ENCODE measurements around the gene ELFN1.

ELFN1 gene

DNA sequence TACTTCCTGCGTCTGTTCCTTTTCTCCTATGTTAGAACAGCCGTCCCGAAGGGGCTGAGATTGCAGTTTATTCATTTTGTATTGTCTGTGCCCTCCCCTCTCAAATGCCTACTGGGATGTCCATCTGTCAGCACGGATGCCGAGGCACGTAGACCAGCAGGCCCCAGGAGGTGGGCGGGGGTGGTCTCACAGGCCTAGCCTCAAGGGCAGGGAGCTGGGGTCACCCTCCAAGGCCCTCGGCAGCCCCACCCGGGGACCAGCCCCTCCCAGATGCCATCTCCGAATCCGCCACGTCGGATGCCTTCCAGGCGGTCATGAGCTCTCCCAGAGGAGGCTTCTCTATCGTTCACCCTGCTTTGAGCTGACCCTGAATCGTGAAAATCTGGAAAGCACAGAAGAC lies 59.7 kb downstream of the ELFN1 start:
- no peak for DNase-seq

DNA sequence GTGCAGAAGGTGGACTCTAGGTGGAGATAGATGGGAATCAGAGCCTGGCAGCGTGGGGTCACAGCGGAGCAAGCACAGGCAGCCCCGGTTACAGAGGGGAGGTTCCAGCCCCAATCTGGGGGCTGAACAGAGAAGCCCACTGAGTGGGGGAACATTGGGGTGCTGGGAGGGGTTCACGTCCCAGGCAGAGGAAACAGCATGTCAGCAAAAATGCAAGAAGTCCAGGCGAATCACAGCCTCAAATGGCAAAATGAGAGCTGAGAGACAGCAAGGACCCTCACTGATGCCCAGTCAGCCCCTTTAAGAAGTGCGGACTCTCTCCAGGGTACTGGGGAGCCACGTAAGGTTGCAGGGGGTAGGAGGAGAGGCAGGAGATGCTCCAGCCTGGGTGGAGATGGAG lies 62.0 kb downstream of the ELFN1 start:
- DNase-seq, result no peak

DNA sequence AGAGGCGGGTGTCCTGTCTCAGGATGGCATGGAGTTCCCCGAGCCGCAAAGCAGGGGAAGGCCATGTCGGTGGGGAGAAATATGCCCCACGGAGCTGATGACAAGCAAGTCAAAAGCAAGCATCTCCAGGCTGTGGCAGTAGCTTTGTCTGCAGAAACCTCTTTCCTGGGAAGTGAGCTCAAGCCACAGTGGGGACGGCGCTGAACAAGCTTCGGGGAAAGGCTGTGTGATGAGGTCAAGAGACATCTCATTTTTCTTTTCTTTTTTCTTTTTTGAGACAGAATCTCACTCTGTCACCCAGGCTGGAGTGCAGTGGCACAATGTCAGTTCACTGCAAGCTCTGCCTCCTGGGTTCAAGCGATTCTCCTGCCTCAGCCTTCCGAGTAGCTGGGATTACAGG lies 62.6 kb downstream of the ELFN1 start:
- no peak for DNase-seq

DNA sequence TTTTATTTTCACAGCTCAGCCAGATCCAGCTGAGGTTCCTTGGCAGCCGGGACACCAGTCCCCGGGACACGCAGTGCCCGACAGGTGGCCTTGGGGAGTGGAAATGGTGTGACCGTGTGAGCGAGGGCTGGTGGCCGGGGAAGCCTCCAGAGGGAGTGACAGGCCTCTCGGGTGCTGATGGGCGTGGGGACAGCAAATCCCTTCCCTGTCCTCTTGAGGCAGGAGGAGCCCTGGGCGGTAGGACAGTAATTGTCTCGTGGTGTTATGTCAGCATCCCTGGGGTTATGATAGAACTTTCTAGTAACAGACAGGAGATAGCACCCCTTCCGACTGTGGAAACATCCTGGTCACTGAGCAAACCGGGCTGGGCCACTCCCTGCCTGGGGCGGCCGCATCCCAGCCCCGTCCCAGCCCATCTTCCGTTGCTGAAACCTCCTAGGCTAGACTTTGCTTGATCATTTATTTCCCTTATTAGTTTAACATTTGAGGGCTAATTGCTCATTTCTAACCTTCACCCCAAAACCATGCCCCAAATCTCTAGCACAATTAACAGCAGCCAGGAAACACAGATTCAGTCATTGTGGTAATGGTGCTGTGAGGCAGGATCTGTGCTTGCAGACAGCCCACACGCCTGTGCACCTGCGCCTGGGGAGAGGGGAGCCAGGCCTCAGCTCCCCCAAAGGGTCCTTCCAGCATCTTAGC lies 63.3 kb downstream of the ELFN1 start:
- no peak for DNase-seq

DNA sequence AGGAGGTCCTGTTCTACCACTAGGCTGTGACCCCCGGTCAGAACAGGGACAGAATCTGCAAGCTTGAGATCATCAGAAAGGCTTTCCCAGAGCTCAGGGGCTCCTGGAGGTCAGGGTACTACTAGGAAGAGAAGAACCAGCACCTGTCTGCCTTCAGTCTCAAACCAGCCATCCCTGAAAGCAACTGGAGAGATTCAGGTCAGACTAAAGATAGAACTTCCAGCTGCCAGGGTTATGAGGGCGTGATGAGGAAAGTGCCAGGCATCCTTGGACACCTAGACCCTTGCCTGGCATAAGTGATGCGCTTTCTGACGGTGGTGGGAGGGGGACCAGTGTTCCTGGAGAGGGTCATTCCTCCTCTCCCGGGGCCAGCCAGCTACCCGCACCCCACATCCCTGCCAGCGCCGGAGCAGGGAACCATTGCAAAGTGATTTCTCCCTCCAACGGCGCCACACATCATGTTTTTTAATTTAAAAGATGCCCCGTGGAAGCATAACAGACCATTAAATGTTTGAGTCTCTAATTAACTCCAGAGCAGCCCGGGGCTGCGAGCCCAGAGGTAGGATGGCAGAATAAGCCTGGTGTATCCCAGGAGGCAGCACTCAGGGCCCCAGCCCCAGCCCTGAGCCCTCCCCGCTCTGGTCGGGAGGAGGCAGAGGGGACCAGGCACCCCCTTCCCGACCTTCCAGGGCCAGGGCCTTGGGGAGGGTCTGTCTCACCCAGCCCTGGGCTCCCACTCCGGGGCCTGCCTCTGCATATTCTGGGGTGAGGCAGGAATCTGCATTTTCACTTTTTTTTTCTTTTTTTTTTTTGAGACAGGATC lies 64.0 kb downstream of the ELFN1 start:
- DNase-seq, result no peak

DNA sequence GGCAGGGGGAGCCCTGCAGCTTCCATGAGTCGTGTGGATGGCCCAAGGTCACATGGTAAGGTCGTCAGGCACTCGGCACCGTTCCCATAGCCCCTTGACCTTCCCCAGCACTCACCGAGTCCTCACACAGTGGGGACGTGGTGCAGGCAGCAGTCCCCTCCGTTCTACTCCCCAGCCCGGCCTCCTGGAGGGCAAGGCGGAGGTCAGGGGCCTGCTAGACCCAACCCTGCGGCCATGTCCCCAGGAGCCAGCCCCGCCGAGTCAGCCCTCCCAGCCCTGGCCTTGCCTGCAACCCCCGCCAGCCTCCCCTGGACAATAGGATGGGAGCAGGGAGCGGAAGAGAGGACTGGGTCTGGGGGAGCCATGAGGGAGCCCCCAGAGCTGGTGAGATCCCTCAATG lies 65.2 kb downstream of the ELFN1 start:
- no peak for DNase-seq

DNA sequence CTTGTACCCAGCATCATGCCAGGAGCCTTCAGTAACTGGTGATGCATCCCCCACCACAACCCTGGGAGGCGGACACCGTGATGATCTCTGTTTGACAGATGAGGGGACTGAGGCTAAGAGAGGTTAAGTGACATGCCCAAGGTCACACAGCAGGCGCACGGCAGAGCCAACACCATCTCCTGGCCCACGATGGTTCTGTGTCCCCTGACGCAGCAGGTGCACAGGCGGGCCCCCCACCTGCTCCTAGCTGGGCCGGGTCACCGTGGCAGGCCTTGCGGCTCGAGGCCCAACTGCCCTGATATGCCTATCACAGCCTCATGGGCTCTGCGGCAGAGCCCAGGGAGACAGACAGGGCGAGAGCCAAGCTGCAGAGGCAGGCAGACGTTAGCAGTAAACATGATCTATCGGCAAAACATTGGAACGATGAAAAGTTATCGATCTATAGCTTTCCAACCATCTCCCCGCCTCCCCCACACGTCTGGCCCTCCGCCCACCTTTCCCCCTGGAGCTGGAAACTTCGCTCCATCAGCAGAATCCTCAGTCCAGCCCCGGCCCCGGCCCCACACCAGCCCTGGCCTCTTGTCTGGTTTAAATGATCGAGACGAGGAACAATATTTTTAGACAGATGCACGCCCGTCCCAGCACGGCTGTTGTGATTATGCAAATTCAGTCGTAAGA lies 65.9 kb downstream of the ELFN1 start:
- DNase-seq, result no peak

DNA sequence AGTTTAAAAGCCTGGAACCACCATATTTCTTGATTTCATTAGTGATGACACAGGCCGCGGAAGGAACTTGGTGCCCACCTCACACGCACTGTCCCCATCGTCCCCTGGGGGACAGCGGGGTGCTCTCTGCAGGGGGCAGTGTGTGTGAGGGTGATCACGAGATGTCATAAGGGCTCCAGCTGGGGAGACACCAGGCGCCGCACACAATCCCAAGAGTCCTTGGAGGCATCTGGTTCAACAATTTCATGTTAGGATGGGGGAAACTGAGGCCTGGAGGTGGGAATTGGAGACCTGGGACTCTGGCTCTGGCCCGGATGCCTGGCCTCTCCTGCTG lies 66.4 kb downstream of the ELFN1 start:
- DNase-seq, result no peak

DNA sequence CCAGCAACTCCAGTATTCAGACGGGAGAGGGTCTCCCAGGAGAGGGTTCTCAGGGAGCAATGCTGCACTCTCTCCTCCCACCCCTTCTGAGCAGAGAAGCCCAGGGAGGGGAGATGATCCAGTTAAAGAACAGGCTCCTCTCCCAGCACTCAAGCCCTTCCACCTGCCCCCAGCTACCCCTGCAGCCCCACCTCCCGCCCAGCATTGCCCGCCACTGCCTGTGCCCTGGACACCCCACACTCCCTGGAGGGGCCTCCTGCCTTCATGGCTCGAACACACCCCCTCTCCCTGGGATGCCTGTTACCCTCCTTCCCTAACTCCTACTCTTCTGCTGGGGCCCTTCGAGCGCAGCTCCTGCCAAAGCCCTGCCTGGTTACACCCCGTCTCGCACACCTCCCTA lies 66.8 kb downstream of the ELFN1 start:
- no peak for DNase-seq

DNA sequence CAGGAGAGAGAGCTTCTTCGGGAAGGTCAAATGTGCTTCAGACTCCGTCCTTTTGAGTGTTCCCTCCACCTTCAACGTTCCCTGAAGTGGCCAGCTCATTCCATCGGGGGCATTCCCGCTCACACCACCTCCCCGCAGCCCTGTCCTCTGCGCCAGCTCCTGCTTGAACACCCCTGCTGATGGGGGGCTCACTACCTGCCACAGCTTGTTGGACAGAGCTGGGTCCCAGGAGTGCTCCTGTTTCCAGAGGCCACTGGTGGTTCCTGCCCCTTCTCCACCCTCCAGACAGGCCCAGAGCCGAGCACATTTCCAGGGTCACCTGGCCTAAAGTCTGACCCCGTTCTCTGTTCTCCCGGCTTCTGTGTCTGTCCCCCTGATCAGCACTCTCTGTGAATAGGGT lies 67.4 kb downstream of the ELFN1 start:
- no peak for DNase-seq

DNA sequence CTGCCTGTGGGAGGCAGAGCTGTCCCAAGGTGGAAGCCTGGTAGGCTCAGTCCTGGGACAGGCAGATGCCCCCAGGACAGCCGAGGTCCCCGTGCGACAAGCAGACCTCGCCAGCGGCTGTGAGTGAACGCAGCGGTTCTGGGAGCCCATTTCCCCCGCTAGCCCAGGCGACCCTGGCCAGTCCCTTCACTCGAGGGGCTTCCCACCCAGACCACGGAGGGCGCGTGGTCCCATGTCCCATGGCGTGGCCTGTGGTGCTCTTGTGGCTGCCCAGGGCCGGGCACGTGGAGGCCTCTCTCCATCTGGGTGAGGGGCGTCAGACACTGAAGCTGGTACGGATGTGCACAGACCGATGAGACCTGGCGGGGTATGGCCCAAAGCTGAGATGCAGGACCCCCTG lies 67.9 kb downstream of the ELFN1 start:
- no peak for DNase-seq

DNA sequence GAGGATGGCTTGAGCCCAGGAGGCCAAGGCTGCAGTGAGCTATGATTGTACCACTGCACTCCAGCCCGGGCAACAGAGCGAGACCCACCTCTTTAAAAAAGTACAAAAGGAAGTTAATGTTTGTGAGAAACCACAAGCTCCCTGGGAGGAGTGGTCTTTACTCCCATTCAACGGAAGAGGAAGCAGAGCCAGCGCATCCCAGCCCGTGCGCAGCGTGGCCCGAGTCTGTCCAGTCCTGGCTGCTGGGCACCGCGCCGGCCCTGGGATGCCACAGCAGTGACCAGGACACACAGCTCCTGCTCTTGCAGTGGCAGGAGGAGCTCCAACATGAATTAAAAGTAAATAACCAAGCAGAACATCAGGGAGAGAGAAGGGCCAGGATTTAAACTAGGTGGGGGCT lies 68.4 kb downstream of the ELFN1 start:
- DNase-seq, result no peak

DNA sequence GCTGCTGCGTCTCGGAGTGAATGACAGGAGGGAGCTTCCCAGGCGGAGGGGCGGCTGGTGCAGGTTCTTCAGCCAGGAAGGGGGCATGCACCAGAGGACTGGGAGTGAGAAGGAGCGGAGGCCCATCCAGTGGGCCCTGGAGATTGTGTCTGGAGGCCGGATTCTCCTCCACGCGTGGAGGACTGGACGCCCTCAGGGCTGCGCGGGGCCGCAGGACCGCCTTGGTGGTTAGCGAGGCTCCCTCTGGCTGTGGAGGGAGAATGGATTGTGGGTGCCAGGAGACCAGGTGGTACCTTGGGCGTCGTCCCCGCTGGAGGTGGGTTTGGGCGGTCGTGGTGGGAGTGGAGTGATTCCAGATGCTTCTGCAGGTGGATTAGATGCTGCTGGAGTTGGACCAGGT lies 68.9 kb downstream of the ELFN1 start:
- DNase-seq, result no peak

DNA sequence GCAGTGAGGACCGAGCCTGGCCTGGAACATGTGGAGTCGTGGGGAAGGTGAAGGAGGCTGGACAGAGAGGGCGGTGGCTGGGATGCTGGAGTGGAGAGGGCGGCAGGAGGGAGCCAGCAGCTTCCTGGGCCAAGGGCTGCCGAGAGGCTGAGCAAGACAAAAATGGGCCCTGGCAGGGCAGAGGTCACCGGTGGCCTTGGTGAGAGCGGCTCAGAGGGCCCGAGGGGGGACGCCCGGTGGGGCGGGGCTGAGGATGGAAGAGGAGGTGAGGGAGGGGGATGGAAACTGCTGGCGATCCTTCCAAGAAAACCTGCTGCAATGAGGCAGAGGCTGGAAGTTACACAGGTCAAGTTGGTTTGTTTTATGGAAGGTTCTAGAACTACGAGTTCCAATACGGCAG lies 69.5 kb downstream of the ELFN1 start:
- DNase-seq, result no peak

DNA sequence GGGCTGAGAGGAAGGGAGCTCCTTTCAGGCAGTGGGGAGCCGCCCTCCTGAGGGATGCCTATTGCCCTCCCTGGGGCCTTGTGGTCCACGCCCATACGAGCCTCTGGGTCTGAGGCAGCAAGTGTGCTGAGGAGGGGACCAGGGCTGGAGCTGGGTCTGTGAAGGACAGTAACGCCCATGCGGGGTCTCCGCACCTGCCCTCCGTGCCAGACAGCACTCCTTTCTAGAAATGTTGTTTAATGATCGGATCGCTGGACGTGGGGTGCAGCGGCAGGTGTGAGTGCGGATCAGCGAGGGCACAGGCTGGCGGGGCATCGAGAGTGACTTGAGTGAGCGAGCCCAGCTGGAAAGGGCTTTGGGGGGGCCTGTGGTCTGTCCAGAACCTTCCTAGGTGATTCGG lies 70.1 kb downstream of the ELFN1 start:
- no peak for DNase-seq

DNA sequence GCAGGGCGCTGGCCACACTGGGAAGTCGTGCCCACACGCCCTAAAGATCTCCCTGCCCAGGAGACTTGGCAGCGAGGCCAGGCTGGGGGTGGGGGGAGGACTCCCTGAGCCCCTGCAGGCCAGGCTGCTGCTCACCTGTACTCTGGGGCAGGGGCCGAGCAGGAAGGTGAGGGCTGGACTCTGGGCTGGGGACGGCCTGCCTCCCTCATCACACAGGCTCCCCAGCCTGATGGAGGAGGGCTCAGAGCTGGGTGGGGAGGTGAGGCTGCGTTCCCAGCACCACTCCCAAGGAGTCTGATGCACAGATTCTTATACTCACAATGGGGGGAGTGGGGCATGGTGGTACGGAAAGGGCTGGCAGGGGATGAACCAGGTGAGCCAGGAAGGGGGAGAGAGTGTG lies 71.2 kb downstream of the ELFN1 start:
- DNase-seq, result no peak

DNA sequence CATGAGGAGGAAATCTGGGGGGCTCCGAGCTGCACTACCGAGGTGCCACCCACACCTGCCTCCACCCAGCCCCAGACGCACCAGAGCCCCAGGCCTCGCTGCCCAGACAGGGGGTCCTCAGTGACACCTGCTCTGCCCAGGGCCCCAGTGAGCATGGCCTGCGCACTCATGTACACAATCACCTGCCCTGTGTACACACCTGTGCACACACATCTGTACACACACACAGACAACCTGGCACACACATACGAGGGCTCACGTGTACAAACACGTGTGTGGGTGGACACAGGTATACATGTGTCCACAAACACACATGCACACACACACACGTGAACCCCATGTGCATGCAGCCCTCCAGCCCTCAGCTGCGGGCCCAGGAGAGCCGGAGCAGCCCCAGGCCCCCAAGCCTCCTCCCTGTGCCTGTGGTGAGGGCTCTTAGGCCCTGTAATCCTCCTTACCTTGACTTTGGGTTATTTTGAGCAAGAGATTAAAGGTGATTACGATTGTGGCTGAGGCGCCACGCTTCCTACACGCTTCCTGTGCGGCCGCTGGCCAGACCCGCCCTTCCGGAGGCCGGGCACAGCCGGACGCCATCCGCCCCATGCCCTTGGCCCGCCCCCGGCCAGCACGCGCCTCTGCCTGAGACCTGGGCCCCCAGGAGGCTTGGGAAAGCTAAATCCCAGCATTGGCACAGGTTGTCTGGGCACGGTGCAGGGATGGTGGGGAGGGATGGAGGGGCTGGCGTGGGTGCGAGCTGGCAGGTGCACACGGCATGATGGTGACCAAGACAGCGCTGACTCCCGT lies 71.9 kb downstream of the ELFN1 start:
- DNase-seq, result no peak

DNA sequence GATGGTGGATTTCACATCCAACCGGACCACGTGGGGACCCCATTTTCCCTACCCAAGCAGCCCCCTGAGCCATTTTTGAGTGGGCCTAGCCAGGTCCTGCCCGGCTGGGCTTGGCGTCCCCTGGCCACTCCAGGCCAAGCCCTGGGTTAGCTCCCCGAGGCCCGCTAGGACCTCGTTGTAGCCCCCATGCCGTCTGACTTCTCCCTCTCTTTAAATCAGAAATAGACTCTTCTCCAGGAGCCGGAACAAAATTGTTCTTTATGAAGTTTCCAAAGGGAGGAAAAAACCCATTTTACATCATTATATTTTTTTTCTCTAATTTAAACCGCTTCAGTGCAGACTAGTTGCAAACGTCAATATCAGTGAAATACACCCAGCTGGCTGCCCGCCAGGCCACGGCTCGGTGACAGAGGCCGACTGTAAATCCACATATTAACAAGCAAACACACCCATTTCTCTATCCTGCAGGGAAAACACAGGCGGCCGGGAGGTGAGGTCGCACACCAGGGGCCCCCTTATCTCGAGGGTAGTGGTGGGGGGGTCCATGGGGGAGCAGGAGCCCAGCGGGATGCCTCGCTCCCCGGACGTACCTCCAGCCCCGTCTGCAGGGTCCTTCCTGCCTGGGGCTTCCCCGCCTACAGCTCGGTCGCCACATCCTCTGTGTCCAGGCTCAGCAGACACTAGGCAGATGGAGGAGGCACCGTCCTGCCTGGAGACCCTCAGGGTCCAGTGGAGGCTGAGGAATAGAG lies 72.7 kb downstream of the ELFN1 start:
- no peak for DNase-seq

DNA sequence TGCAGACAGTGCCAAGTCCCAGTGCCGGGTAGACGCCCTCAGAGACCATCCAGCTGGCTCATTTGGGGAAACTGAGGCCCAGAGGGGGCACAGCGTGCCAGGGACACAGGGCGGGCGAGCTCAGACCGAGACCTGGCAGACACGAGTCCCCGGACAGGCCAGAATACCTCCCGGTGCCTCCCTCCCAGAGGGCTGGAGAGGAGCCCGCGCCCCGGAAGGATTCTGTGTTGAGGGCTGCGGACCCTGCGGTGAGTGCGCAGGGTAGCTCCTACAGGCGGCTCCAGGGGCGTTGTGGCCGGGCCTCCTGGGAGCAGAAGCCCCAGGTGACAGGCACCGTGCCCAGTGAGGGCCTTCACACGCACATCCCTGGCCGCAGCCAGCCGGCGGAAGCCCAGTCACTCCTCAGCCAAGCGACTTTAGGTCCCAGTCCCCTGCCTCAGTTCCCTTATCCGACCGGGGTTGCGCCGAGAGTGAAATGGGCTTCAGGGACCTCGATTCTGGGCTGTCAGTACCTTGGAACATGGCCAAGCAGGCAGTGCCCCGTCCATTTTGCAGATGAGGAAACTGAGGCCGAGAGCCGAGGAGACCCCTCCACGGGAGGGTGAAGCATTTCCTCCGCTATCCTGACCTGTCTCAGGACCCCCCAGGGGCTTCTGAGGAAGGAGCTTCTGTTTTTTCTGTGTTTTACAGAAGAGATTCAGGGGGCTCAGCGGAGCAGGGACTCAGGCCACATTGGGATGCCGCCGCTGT lies 73.6 kb downstream of the ELFN1 start:
- no peak for DNase-seq

DNA sequence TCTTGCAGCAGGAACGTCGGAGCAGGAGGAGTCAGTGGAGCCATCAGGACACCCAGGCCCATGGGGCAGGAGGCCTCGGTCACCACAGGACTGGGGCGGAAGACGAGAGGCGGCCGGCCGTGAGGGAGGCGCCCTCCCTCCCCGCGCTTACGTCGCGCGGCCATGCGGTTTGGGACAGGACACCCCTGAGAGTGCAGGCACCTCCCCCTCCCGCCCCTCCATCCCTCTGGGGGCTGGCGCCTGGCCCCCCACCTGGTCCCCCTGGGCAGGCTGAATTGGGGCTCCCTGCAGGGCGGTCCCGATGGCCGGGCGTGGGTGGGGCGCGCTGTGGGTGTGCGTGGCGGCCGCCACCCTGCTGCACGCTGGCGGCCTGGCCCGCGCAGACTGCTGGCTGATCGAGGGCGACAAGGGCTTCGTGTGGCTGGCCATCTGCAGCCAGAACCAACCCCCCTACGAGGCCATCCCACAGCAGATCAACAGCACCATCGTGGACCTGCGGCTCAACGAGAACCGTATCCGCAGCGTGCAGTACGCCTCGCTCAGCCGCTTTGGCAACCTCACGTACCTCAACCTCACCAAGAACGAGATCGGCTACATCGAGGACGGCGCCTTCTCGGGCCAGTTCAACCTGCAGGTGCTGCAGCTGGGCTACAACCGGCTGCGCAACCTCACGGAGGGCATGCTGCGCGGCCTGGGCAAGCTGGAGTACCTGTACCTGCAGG lies 74.4 kb downstream of the ELFN1 start:
- no peak for DNase-seq

DNA sequence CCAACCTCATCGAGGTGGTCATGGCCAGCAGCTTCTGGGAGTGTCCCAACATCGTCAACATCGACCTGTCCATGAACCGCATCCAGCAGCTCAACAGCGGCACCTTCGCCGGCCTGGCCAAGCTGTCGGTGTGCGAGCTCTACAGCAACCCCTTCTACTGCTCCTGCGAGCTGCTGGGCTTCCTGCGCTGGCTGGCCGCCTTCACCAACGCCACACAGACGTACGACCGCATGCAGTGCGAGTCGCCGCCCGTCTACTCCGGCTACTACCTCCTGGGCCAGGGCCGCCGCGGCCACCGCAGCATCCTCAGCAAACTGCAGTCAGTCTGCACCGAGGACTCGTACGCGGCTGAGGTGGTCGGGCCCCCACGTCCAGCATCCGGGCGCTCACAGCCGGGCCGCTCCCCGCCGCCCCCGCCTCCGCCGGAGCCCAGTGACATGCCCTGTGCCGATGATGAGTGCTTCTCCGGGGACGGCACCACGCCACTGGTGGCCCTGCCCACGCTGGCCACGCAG lies 75.0 kb downstream of the ELFN1 start:
- DNase-seq, result no peak

Data from activated T-cell treated with anti-CD3 and anti-CD28 coated beads for 4 hours (primary cell).